DND-41 (cell line): ENCODE results near the gene PLEK.

Experiments
- CTCF ChIP-seq: IDR thresholded peaks from 2 replicates; pipeline ENCODE4 v1.5.1; 2012; ENCODE audit warnings: borderline replicate concordance, low read length, moderate library complexity, mild to moderate bottlenecking; ENCODE audit not compliant: poor library complexity, severe bottlenecking; ENCODE audit errors: extremely low read depth
- EZH2 ChIP-seq: IDR thresholded peaks from 3 replicates; pipeline ENCODE4 v1.6.1; 2012; ENCODE audit warnings: borderline replicate concordance, low read depth, mild to moderate bottlenecking, moderate library complexity, low read length, inconsistent platforms; ENCODE audit not compliant: severe bottlenecking

DNA sequence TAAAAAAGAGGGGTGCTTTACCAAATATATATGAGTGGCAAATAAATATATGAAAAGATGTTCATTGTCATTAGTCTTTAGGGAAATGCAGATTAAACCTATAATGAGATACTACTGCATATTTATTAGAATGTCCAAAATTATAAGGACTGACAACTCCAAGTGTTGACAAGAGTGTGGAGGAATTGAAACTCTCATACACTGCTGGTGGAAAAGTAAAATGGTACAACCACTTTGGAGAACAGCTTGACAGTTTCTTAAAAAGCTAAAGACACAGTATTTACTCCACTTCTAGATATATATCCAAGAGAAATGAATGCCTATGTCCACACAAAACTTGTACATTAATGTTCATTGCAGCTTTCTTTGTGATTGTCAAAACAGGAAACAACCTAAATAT, 50.4 kb downstream of the PLEK start:
- TF ChIP-seq CTCF (no peak), EZH2 (no peak)
